Activated T-helper 1 cell treated with anti-CD3 and anti-CD28 coated beads, Interleukin-12 subunit alpha, Interleukin-12 subunit beta, Interleukin-2, Interleukin-4 antibody, amounts not matched to agents 30 ng/mL and 10 ng/mL and 1 ng/mL, durations not matched to agents 14 hours and 24 hours and 36 hours (primary cell): Measurements from ENCODE around the gene SLC52A3. TPM values are rescaled to one million over a fixed set of nuclear protein-coding genes. Genes with fewer than 3 reads are reported as not detected.
"Not testable (repeated sequence)": the region's sequence is repeated elsewhere in the genome, so short reads cannot be mapped to it uniquely, and the experiment has no call there.

Experiments
- DNase-seq: peaks from one replicate; pipeline ENCODE4 v3.0.0; 2021; ENCODE audit warnings: low spot score
- H3K27ac Mint-ChIP-seq: one replicate; pipeline ENCODE4 v1.8.0; 2021; ENCODE audit warnings: mild to moderate bottlenecking, mixed read lengths
- H3K27me3 Mint-ChIP-seq: one replicate; pipeline ENCODE4 v1.8.0; 2022; ENCODE audit warnings: mild to moderate bottlenecking, moderate library complexity, mixed read lengths; ENCODE audit not compliant: insufficient read depth
- H3K36me3 Mint-ChIP-seq: one replicate; pipeline ENCODE4 v1.8.0; 2021; ENCODE audit warnings: low read depth, mixed read lengths
- H3K4me1 Mint-ChIP-seq: one replicate; pipeline ENCODE4 v1.8.0; 2021; ENCODE audit warnings: low read depth, mixed read lengths
- H3K4me3 Mint-ChIP-seq: one replicate; pipeline ENCODE4 v1.8.0; 2021; ENCODE audit warnings: mild to moderate bottlenecking, moderate library complexity, mixed read lengths
- H3K9me3 Mint-ChIP-seq: one replicate; pipeline ENCODE4 v1.8.0; 2021; ENCODE audit warnings: mixed read lengths
- intact Hi-C: fragments of 100-400 bp; cut with micrococcal nuclease; formaldehyde crosslinking; loops from one replicate; pipeline ENCODE4 v1.15.1; 2024
- total RNA-seq: library from RNA; stranded (reverse); gene quantifications from 2 replicates; pipeline ENCODE4 v1.2.3, GENCODE V29; 2022

SLC52A3 gene
- total RNA-seq, 1 donor from 2014 or later: not detected

DNA sequence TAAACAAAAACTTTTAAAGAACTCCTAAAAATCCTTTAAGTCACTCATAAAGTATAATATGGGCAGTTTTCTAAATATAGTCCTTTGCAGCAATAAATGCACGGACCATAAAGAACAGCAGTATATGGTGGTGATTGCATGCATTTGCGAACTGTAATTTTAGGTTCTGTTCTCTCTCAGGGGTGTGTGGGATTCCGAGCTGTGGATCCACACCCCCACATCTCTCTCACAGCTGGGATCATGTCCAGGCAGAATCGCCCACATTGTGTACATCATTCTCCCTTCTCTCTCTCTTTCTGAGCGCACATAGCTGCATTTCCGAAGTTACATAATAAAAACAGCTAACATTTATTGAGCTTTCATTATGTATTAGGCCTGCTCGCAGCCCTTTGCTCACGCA, 28.6 kb downstream of the SLC52A3 start:
- Mint-ChIP-seq H3K9me3 (peaks cover 3% of the 10 kb centered on the region), H3K27ac (no peak overlapping the region), H3K27me3 (peaks cover 2% of the 10 kb centered on the region), H3K4me1 (no peaks in the 10 kb centered on the region), H3K4me3 (no peak overlapping the region), H3K36me3 (no peaks in the 10 kb centered on the region)
- intact Hi-C loops: loop anchor here (1.0 kb wide), 1 partner anchor 178 kb away; no protein-coding TSS in a partner anchor
- DNase-seq: no peak

DNA sequence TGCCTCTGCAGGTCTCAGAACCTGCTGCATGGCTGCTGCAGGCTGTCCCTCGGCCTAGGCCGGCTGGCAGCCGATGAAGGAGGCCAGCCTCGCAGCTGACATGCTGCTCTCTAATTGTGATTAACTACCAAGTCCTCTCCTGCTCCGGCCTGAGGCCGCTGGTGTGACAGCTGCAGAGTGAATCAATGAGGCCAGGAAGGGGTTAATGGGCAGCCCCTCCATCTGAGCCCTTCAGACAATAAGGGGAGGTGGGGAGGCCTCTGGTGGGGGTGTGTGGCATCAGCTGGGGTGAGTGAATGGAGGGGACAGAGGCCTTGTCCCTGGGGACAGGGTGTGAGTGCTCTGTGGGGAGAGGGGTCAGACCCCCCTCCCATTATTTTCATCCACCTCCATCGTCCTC, 34.4 kb downstream of the SLC52A3 start:
- peaks cover 24% of the 10 kb centered on the region for H3K27me3 Mint-ChIP-seq
- no peak overlapping the region for H3K27ac Mint-ChIP-seq
- H3K4me1 Mint-ChIP-seq: no peaks in the 10 kb centered on the region
- DNase-seq: no peak
- no peaks in the 10 kb centered on the region for H3K36me3 Mint-ChIP-seq
- H3K9me3 Mint-ChIP-seq: no peaks in the 10 kb centered on the region
- intact Hi-C loops: no loop called here
- no peak overlapping the region for H3K4me3 Mint-ChIP-seq

DNA sequence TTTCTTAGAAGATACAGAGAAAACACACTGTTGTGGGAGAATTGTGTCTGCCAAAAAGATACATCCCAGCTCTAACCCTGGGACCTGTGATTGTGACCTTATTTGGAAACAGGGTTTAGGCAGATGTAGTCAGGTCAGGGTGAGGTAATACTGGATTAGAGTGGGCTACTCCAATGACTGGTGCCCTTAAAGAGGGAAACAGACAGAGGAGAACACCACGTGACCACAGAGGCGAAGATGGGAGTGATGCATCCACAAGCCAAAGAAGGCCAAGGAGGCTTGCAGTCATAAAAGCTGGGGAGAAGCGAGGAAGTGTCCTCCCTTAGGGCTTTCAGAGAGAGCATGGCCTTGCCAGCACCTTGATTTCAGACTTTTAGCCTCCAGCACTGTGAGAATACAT, 35.6 kb downstream of the SLC52A3 start:
- H3K4me3 Mint-ChIP-seq: no peak overlapping the region
- intact Hi-C loops: no loop called here

DNA sequence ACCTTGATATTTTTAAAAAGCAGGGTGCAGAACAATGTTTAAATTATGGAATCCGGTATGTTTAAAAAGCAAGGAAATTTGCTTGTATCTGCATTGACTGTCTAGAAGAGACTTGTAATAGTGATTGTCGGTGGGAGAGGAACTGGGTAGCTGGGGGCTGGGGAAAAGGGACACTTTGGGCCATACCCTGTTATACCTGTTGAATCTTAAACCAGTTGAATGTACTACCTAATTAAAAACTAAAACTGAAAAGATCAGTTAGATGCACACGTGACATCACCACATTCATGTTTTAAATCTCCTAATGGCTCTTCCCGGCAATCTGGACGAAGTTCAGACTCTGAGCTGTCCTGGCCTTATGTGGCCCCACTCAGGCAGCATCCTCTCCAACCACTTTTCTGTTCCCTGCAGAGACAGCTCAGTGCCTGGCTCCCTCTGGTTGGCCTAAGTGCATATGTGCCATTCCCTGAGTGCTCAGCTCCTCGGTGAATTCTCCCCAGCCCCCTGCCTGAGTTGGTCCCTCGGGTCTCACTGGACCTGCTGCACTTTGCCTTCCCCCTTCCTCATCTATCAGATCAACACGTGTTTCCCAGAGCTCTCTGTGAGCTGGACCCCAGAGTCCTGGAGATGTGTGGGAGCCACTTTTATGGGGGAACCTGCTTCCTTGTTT, 36.3 kb downstream of the SLC52A3 start:
- no peak overlapping the region for H3K4me3 Mint-ChIP-seq
- H3K9me3 Mint-ChIP-seq: no peaks in the 10 kb centered on the region
- no peak overlapping the region for H3K27ac Mint-ChIP-seq
- peaks cover 32% of the 10 kb centered on the region for H3K27me3 Mint-ChIP-seq
- H3K36me3 Mint-ChIP-seq: no peaks in the 10 kb centered on the region
- intact Hi-C loops: no loop called here
- DNase-seq: no peak
- no peaks in the 10 kb centered on the region for H3K4me1 Mint-ChIP-seq

More for the DNA sequence above, 35.6 kb downstream of the SLC52A3 start:
- H3K9me3 Mint-ChIP-seq: no peaks in the 10 kb centered on the region
- H3K4me1 Mint-ChIP-seq: no peaks in the 10 kb centered on the region
- H3K36me3 Mint-ChIP-seq: no peaks in the 10 kb centered on the region
- peaks cover 29% of the 10 kb centered on the region for H3K27me3 Mint-ChIP-seq
- H3K27ac Mint-ChIP-seq: no peak overlapping the region
- DNase-seq: no peak

DNA sequence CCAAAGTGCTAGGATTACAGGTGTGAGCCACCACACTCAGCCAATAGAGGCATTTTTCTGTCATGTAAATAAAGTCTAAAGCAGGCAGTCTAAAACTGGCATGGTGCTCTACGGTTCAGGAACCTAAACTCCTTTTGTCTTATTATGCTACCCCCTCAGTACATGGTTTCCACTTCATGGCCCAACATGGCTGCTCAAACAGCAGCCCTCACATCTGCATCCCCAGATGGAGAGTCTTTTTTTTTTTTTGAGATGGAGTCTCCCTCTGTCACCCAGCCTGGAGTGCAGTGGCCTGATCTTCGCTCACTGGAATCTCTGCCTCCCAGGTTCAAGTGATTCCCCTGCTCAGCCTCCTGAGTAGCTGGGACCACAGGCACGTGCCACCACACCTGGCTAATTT, 38.3 kb downstream of the SLC52A3 start:
- intact Hi-C loops: no loop called here
- Mint-ChIP-seq H3K4me3 (no peak overlapping the region), H3K27ac (no peak overlapping the region), H3K36me3 (no peaks in the 10 kb centered on the region), H3K9me3 (no peaks in the 10 kb centered on the region), H3K27me3 (peaks cover 50% of the 10 kb centered on the region), H3K4me1 (no peaks in the 10 kb centered on the region)
- DNase-seq: no peak

DNA sequence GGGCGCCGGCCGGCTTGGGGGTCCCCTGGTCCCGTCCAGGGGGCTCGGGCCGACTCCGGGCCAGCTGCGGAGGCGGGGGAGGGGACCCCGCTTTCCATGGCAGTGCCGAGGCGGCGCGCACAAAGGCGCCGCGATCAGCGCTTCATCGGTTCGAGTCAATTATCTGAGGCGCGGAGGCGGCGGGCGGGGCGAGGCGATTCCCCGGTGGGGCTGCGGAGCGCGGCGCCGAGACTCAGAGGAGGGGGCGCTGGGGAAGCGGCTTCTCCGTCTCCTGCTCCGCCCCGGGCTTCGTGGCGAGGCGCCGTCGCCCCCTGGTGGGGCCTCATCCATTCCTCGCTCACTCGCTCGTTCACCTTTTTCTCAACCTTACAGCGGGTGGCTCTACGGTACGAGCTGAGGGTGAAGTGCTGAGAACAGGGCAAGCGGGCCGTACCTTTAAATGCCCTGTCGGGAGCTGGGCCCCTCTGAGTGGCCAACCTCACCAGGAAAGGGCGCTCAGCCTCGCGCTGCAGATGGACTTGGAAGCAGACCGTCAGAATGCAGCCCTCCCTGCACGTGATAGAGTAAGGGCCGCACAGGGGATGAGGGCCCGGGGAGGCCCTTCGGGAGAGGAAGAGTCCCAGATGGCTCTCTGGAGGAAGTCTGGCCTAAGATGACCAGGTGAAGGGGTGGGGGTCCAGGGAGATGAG, 39.9 kb downstream of the SLC52A3 start:
- Mint-ChIP-seq H3K4me3 (no peak overlapping the region), H3K27ac (no peak overlapping the region), H3K9me3 (no peaks in the 10 kb centered on the region), H3K27me3 (peaks cover 48% of the 10 kb centered on the region), H3K4me1 (no peaks in the 10 kb centered on the region), H3K36me3 (no peaks in the 10 kb centered on the region)
- peak; percentile 3 for DNase-seq
- intact Hi-C loops: no loop called here

DNA sequence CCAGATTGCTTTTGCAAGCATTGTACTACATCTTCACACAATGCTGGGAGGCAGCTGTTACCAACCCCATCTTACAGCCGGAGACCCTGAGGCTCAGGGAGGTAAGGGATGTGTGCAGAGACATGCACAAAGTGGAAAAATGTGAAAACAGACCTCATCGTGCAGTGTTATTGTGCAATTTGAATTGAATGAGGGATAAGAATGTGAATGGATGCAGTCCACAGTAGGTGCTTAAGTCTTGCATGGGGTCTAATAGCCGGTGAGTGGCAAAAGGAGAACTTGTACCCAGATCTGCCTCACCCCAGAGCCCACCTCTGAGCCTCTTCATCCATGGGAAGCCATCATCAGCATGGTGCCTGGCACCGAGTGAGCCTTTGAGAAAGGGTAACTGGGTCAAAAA, 42.1 kb downstream of the SLC52A3 start:
- Mint-ChIP-seq H3K4me1 (no peaks in the 10 kb centered on the region), H3K9me3 (no peaks in the 10 kb centered on the region), H3K36me3 (no peaks in the 10 kb centered on the region), H3K27me3 (peaks cover 47% of the 10 kb centered on the region), H3K4me3 (no peak overlapping the region), H3K27ac (no peak overlapping the region)
- intact Hi-C loops: no loop called here
- no peak for DNase-seq

DNA sequence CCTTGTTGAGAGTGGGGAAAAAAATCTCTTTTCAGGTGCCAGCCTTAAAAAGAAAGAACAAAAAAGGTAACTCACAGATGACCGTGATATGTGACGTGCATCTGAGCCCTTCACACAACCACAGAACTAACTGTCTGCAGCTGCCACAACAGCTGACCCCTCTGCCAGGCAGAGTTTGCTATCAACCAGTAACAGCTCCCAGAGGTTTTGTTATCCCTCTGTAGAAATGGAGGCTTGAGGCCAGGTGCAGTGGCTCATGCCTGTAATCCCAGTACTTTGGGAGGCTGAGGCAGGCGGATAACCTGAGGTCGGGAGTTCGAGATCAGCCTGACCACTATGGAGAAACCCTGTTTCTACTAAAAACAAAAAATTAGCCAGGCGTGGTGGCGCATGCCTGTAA, 42.8 kb downstream of the SLC52A3 start:
- no peaks in the 10 kb centered on the region for H3K9me3 Mint-ChIP-seq
- intact Hi-C loops: no loop called here
- H3K27ac Mint-ChIP-seq: no peak overlapping the region
- DNase-seq: no peak
- H3K36me3 Mint-ChIP-seq: no peaks in the 10 kb centered on the region
- peaks cover 42% of the 10 kb centered on the region for H3K27me3 Mint-ChIP-seq
- no peak overlapping the region for H3K4me3 Mint-ChIP-seq
- no peaks in the 10 kb centered on the region for H3K4me1 Mint-ChIP-seq

DNA sequence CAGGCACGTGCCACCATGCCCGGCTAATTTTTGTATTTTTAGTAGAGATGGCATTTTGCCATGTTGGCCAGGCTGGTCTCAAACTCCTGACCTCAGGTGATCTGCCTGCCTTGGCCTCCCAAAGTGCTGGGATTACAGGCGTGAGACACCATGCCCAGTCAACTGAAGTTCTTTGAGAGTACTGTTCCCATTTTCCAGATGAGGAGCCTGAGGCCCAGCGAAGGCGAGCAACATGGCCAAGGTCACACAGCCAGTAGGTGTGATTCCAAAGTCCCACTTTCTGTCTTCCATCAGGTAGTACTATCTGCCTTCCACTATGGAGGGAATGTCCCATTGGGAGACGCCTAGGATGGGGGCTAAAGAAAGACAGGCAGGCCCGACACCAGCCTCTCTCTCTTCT, 43.5 kb downstream of the SLC52A3 start:
- H3K27me3 Mint-ChIP-seq: peaks cover 38% of the 10 kb centered on the region
- H3K36me3 Mint-ChIP-seq, H3K4me1 Mint-ChIP-seq, H3K27ac Mint-ChIP-seq, intact Hi-C loops, H3K9me3 Mint-ChIP-seq, DNase-seq, H3K4me3 Mint-ChIP-seq: not testable (repeated sequence)

DNA sequence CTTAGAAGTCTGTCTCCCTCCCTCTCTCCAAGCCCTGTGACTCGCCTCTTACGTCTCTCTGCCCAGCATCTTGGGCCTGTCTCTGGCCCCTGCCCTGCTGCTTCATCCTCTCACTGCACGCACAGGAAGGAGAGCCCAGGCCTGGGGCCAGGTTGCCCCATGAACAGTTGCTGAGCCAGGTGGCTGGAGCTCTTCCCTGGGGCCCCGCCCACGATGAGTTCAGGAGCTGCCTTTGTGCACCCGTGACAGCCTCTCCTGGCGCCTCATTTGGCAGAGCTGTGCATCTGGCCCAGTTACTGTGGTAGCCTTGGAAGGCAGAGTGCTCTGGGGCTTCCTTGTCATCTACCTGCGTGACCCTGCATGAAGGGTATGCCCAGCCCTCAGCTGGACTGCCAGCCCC, 44.5 kb downstream of the SLC52A3 start:
- Mint-ChIP-seq H3K4me3 (no peak overlapping the region), H3K9me3 (no peaks in the 10 kb centered on the region), H3K36me3 (no peaks in the 10 kb centered on the region), H3K27me3 (peaks cover 28% of the 10 kb centered on the region), H3K27ac (no peak overlapping the region), H3K4me1 (no peaks in the 10 kb centered on the region)
- intact Hi-C loops: no loop called here
- DNase-seq: no peak

DNA sequence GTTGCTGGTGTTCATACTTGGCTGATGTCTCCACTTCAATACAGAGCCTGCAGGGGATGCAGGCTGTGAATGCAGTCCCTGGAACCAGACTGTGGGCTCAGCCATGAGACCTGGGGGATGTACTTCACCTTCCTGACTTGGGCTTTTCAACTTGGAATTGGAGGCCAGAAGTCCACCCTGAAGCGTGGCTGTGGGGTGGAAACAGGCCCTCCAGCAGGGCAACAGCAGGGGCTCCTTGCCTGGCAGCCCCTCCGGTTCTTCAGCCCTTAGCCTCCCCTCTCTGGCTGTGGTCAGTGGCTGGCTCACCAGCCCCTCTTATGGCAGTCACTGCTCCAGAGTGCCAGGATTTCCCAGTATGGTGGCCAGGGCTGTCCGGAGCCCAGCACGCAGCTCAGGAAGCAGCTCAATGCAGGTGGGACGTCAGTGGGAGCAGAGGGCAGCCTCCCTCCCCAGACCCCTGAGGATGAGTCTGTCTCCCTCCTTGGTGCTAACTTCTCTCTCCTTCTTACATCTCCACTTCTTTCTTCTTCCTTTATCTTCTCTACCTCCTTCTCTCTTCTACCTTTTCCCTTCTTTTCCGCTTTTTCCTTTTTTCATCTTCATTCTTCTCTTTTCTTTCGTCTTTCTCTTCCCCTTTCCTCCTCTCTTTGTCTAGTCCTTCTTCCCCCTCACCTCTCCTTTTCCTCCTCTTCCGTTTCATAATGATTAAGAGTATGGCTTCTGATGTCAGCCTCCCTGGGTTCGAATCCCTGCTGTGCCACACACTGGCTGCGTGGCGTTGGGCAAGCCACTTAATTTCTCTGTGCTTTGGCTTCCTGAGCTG, 45.3 kb downstream of the SLC52A3 start:
- DNase-seq: no peak
- Mint-ChIP-seq H3K36me3 (no peaks in the 10 kb centered on the region), H3K27ac (no peak overlapping the region), H3K4me1 (no peaks in the 10 kb centered on the region), H3K4me3 (no peak overlapping the region), H3K27me3 (peaks cover 24% of the 10 kb centered on the region), H3K9me3 (no peaks in the 10 kb centered on the region)
- intact Hi-C loops: no loop called here

DNA sequence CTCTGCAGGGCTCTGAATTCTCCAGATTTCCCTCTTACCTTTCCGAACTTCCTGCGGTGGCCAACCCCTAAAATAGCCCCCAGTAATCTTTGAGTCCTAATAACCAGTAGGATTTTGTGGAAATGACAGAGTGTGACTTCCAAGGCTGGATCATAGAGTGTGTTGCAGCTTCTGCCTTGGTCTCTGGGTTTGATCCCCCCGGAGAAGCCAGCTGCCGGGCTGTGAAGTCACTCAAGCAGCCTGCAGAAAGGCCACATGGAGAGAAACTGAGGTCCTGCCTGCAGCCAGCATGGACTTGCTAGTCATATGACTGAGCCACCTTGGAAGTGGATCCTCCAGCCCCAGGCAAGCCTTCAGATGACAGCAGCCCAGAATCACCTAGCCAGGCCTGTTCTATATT, 46.4 kb downstream of the SLC52A3 start:
- H3K36me3 Mint-ChIP-seq: no peaks in the 10 kb centered on the region
- H3K27ac Mint-ChIP-seq: no peak overlapping the region
- no peak overlapping the region for H3K4me3 Mint-ChIP-seq
- intact Hi-C loops: no loop called here
- DNase-seq: no peak
- H3K4me1 Mint-ChIP-seq: no peaks in the 10 kb centered on the region
- no peaks in the 10 kb centered on the region for H3K9me3 Mint-ChIP-seq
- H3K27me3 Mint-ChIP-seq: peaks cover 19% of the 10 kb centered on the region

DNA sequence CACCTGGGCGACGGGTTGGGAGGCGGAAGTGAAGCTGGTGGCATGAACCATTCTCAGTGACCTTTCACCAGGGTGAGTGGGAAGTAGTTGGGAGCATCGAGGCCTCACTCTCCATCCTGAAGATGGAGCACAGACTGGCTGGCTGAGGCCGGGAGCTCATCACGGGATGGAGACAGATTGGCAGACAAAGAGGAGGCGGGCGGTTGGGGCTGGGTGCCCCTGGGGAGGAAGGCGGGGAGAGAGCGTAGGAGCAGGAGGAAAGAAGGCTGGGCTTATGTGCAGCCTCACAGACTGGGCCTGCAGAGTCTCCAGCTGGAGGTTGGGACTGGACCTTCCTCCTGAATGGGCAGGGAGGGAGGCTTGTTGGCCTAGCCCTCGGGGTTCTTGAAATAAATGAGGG, 48.5 kb downstream of the SLC52A3 start:
- intact Hi-C loops: no loop called here
- Mint-ChIP-seq H3K27ac (no peak overlapping the region), H3K36me3 (no peaks in the 10 kb centered on the region), H3K27me3 (peaks cover 6% of the 10 kb centered on the region), H3K9me3 (no peaks in the 10 kb centered on the region), H3K4me1 (no peaks in the 10 kb centered on the region), H3K4me3 (no peak overlapping the region)
- DNase-seq: no peak
